SK-N-SH treated with all-trans-retinoic acid at 6 μM for 48 hours (cell line): Measurements from ENCODE around the gene DNHD1.

ENCODE experiments used
- ATAC-seq: fragments of 200-7000 bp; cut with Tn5 transposase; 3 replicates; pipeline ENCODE4 v1.9.1; 2020; ENCODE audit warnings: mild to moderate bottlenecking, moderate library complexity
- ARNTL ChIP-seq: fragments of 450-650 bp; formaldehyde crosslinking; IDR thresholded peaks from 2 replicates; pipeline ENCODE4 v1.5.0; 2020; ENCODE audit warnings: low read depth, mild to moderate bottlenecking, moderate library complexity, borderline replicate concordance
- BACH2 ChIP-seq: fragments of 250-450 bp; sonication (Bioruptor Pico); IDR thresholded peaks from 2 replicates; pipeline ENCODE4 v1.9.0; 2021; ENCODE audit warnings: mild to moderate bottlenecking, borderline replicate concordance
- CREB5 ChIP-seq: fragments of 250-450 bp; sonication (Bioruptor Pico); IDR thresholded peaks from 2 replicates; pipeline ENCODE4 v1.5.1; 2020; ENCODE audit warnings: low read depth, mild to moderate bottlenecking, moderate library complexity
- CSRNP3 ChIP-seq: fragments of 250-450 bp; sonication (Bioruptor Pico); IDR thresholded peaks from 2 replicates; pipeline ENCODE4 v1.5.1; 2021; ENCODE audit warnings: mild to moderate bottlenecking, moderate library complexity
- ESRRG ChIP-seq: fragments of 250-450 bp; sonication (Bioruptor Pico); IDR thresholded peaks from 2 replicates; pipeline ENCODE4 v1.6.1; 2021; ENCODE audit warnings: mild to moderate bottlenecking
- GLIS3 ChIP-seq: fragments of 250-450 bp; sonication (Bioruptor Pico); IDR thresholded peaks from 2 replicates; pipeline ENCODE4 v1.5.0; 2020; ENCODE audit warnings: mild to moderate bottlenecking, moderate library complexity
- ISL1 ChIP-seq: fragments of 250-450 bp; sonication (Bioruptor Pico); IDR thresholded peaks from 2 replicates; pipeline ENCODE4 v2.1.2; 2022; ENCODE audit warnings: mild to moderate bottlenecking, moderate library complexity
- OSR1 ChIP-seq: fragments of 250-450 bp; sonication (Bioruptor Pico); IDR thresholded peaks from 2 replicates; pipeline ENCODE4 v1.8.0; 2022; ENCODE audit warnings: moderate library complexity, mild to moderate bottlenecking, inconsistent platforms
- PATZ1 ChIP-seq: fragments of 250-450 bp; sonication (Bioruptor Pico); IDR thresholded peaks from 2 replicates; pipeline ENCODE4 v1.8.0; 2020; ENCODE audit warnings: mild to moderate bottlenecking, moderate library complexity, borderline replicate concordance
- POU6F1 ChIP-seq: fragments of 250-450 bp; sonication (Bioruptor Pico); IDR thresholded peaks from 2 replicates; pipeline ENCODE4 v1.8.0; 2021; ENCODE audit warnings: low read depth, mild to moderate bottlenecking, moderate library complexity, borderline replicate concordance
- PPARA ChIP-seq: fragments of 250-450 bp; sonication (Bioruptor Pico); IDR thresholded peaks from 2 replicates; pipeline ENCODE4 v1.5.0; 2020; ENCODE audit warnings: mild to moderate bottlenecking, borderline replicate concordance
- RARB ChIP-seq: fragments of 250-450 bp; sonication (Bioruptor Pico); IDR thresholded peaks from 2 replicates; pipeline ENCODE4 v1.8.0; 2021; ENCODE audit warnings: mild to moderate bottlenecking, moderate library complexity
- TCF4 ChIP-seq: fragments of 250-450 bp; sonication (Bioruptor Pico); IDR thresholded peaks from 2 replicates; pipeline ENCODE4 v1.8.0; 2021; ENCODE audit warnings: mild to moderate bottlenecking, moderate library complexity, borderline replicate concordance
- TOX ChIP-seq: fragments of 250-450 bp; sonication (Bioruptor Pico); IDR thresholded peaks from 2 replicates; pipeline ENCODE4 v1.8.0; 2021; ENCODE audit warnings: mild to moderate bottlenecking, moderate library complexity, borderline replicate concordance
- TSHZ2 ChIP-seq: fragments of 250-450 bp; sonication (Bioruptor Pico); IDR thresholded peaks from 2 replicates; pipeline ENCODE4 v1.5.0; 2020; ENCODE audit warnings: mild to moderate bottlenecking, moderate library complexity
- ZC3H10 ChIP-seq: fragments of 250-450 bp; sonication (Bioruptor Pico); IDR thresholded peaks from 2 replicates; pipeline ENCODE4 v1.5.1; 2021; ENCODE audit warnings: mild to moderate bottlenecking, moderate library complexity
- ZFP30 ChIP-seq: fragments of 450-650 bp; formaldehyde crosslinking; IDR thresholded peaks from 2 replicates; pipeline ENCODE4 v1.5.0; 2022; ENCODE audit warnings: mild to moderate bottlenecking, moderate library complexity
- ZNF565 ChIP-seq: fragments of 450-650 bp; formaldehyde crosslinking; conservative IDR thresholded peaks from 2 replicates; pipeline ENCODE4 v1.5.0; 2020; ENCODE audit warnings: low read depth, mild to moderate bottlenecking, moderate library complexity
- ZNF70 ChIP-seq: fragments of 450-650 bp; formaldehyde crosslinking; IDR thresholded peaks from 2 replicates; pipeline ENCODE4 v1.5.0; 2020; ENCODE audit warnings: mild to moderate bottlenecking, moderate library complexity
- ZNF8 ChIP-seq: fragments of 450-650 bp; formaldehyde crosslinking; IDR thresholded peaks from 2 replicates; pipeline ENCODE4 v1.5.0; 2020; ENCODE audit warnings: mild to moderate bottlenecking, moderate library complexity

The DNHD1 gene

GRCh38 chr11:6505577-6506240 is 8.6 kb downstream of the DNHD1 start:
- ATAC-seq: peak; percentile 91
- no peak for TF ChIP-seq TOX (CRISPR knock-in tag)
- TF ChIP-seq ISL1 (CRISPR knock-in tag): peak; percentile 22; the same call in 1 of the 2 replicates
- TF ChIP-seq, all 23 proteins: peak for 1

GRCh38 chr11:6516865-6517264 is 19.8 kb downstream of the DNHD1 start:
- ATAC-seq: no peak
- no peak for TF ChIP-seq TOX (CRISPR knock-in tag)
- TF ChIP-seq POU6F1 (CRISPR knock-in tag): no peak
- TF ChIP-seq PPARA (CRISPR knock-in tag): no peak
- TF ChIP-seq RARB (CRISPR knock-in tag): no peak
- TF ChIP-seq TCF4 (CRISPR knock-in tag): no peak
- no peak for TF ChIP-seq ESRRG
- no peak for TF ChIP-seq BACH2
- no peak for TF ChIP-seq PATZ1
- no peak for TF ChIP-seq ARNTL (CRISPR knock-in tag)
- TF ChIP-seq GLIS3 (CRISPR knock-in tag): no peak
- no peak for TF ChIP-seq OSR1 (CRISPR knock-in tag)
- no peak for TF ChIP-seq ZNF8 (CRISPR knock-in tag)
- TF ChIP-seq ZC3H10: no peak
- TF ChIP-seq ZNF565: no peak
- TF ChIP-seq ZFP30 (CRISPR knock-in tag): no peak
- no peak for TF ChIP-seq TSHZ2
- no peak for TF ChIP-seq ISL1 (CRISPR knock-in tag)
- no peak for TF ChIP-seq ZNF70 (CRISPR knock-in tag)
- no peak for TF ChIP-seq CSRNP3
- TF ChIP-seq, all 23 proteins: peak for 0

- no peak for ATAC-seq
- no peak for TF ChIP-seq CREB5 (CRISPR knock-in tag)
- no peak for TF ChIP-seq TSHZ2
- TF ChIP-seq ISL1 (CRISPR knock-in tag): no peak
- TF ChIP-seq PPARA (CRISPR knock-in tag): no peak
- no peak for TF ChIP-seq RARB (CRISPR knock-in tag)
- TF ChIP-seq ZC3H10: no peak
- TF ChIP-seq ESRRG: no peak
- TF ChIP-seq TOX (CRISPR knock-in tag): no peak
- TF ChIP-seq PATZ1: no peak
- TF ChIP-seq ARNTL (CRISPR knock-in tag): no peak
- TF ChIP-seq POU6F1 (CRISPR knock-in tag): no peak
- TF ChIP-seq TCF4 (CRISPR knock-in tag): no peak
- TF ChIP-seq ZNF70 (CRISPR knock-in tag): no peak
- TF ChIP-seq ZFP30 (CRISPR knock-in tag): no peak
Measured at GRCh38 chr11:6520265-6520664, 23.2 kb downstream of the DNHD1 start.
